AG10803 (cell line): Measurements from ENCODE around the gene PTPRC.

Experiments
- DNase-seq: peaks from one replicate; pipeline ENCODE4 v3.0.0; 2010; ENCODE audit warnings: low read depth
- H3K4me3 ChIP-seq: 2 replicates; pipeline ENCODE4 v1.5.1; 2011; ENCODE audit warnings: mild to moderate bottlenecking, low read length, control low read depth
- CTCF ChIP-seq: conservative IDR thresholded peaks from 2 replicates; pipeline ENCODE4 v1.5.1; 2011; ENCODE audit warnings: mild to moderate bottlenecking, low read length, control low read depth, inconsistent platforms

Gene PTPRC

GRCh38 chr1:198771563-198772153 lies 132.8 kb downstream of the PTPRC start:
- TF ChIP-seq CTCF = peak; percentile 53
- H3K4me3 ChIP-seq = no peak overlapping the region
- peak; percentile 31 for DNase-seq

- DNase-seq = no peak
- H3K4me3 ChIP-seq = no peak overlapping the region
- no peak for TF ChIP-seq CTCF
Measured at GRCh38 chr1:198772626-198773025, 133.8 kb downstream of the PTPRC start.

- no peak overlapping the region for H3K4me3 ChIP-seq
- DNase-seq = no peak
- no peak for TF ChIP-seq CTCF
Measured at GRCh38 chr1:198773030-198773429, 134.2 kb downstream of the PTPRC start.

GRCh38 chr1:198773523-198773922 lies 134.7 kb downstream of the PTPRC start:
- no peak overlapping the region for H3K4me3 ChIP-seq
- DNase-seq = no peak
- TF ChIP-seq CTCF = no peak

GRCh38 chr1:198774421-198774820 lies 135.6 kb downstream of the PTPRC start:
- TF ChIP-seq CTCF = no peak
- H3K4me3 ChIP-seq = no peak overlapping the region

GRCh38 chr1:198775606-198776005 lies 136.8 kb downstream of the PTPRC start:
- DNase-seq = no peak
- no peak overlapping the region for H3K4me3 ChIP-seq
- TF ChIP-seq CTCF = no peak

More at GRCh38 chr1:198774421-198774820, 135.6 kb downstream of the PTPRC start:
- DNase-seq = no peak

GRCh38 chr1:198776602-198777029 lies 137.8 kb downstream of the PTPRC start:
- no peak overlapping the region for H3K4me3 ChIP-seq
- TF ChIP-seq CTCF = no peak
- DNase-seq = peak; percentile 95
